ENCODE data around the gene ZNRF1. TPM values are rescaled to one million over a fixed set of nuclear protein-coding genes. Genes with fewer than 3 reads are reported as not detected.

ZNRF1 gene
- total RNA-seq, 1 experiment from 2014 or later, result 48.2 TPM

GRCh38 chr16:75019007-75019406 is 20.2 kb downstream of the ZNRF1 start:
- TF ChIP-seq ZBTB33 (IDR thresholded peaks at IDR 0.05; ENCODE audit: extremely low read depth, insufficient replicate concordance, low read length) (no peak), JUND (IDR thresholded peaks at IDR 0.05) (0 out of 2 replicates have a peak, but pooled peaks have one; percentile 6)
- no peaks in the 10 kb centered on the region for H3K9me2 ChIP-seq (ENCODE audit: insufficient read depth)
- no peaks in the 10 kb centered on the region for H4K20me1 ChIP-seq (ENCODE audit: insufficient read depth)
- DNase-seq (ENCODE audit: low read depth, low spot score) (no peak), ATAC-seq (peak; percentile 43)
- ChIA-PET RAD21 (ENCODE audit: low non-redundant PET in 1 of 2, low total read pairs in 2 of 2, uncharacterized antibody in 2 of 2, unreplicated experiment in 2 of 2) (no interaction called here), CTCF (no interaction called here), POLR2A (no interaction called here)
- peaks cover 6 to 16% of the 10 kb centered on the region in 2 experiments; a peak in 2 of 4 replicates for H3K9me3 ChIP-seq (ENCODE audit: control insufficient read depth in 1 of 2, insufficient read depth in 1 of 2, low read depth in 1 of 2, low read length in 2 of 2)
- H3K27ac ChIP-seq (ENCODE audit: low read depth, low read length), result peak overlapping the region; percentile 53; the same call in 1 of the 2 replicates
- no peak overlapping the region for H2AFZ ChIP-seq (ENCODE audit: low read depth, low read length, poor library complexity, severe bottlenecking)
- H3K4me2 ChIP-seq (ENCODE audit: low read length), result peak overlapping the region; percentile 46
- H3K27me3 ChIP-seq (ENCODE audit: insufficient read depth, low read length), result no peaks in the 10 kb centered on the region
- H3K9ac ChIP-seq (ENCODE audit: low read length), result no peak overlapping the region
- intact Hi-C loops (cut with micrococcal nuclease), result no loop called here
- H3K79me2 ChIP-seq (ENCODE audit: insufficient read depth, low read length), result peaks cover 89% of the 10 kb centered on the region
- H3K4me3 ChIP-seq (replicated peaks in 1 of 2; ENCODE audit: low read depth in 1 of 2, low read length in 2 of 2), result no peak overlapping the region; a peak in 1 of 4 replicates
- no TSS peak for BruUV-seq (replicated peaks)
- peaks cover 49 to 57% of the 10 kb centered on the region in 2 experiments for H3K4me1 ChIP-seq (ENCODE audit: control insufficient read depth in 1 of 2, insufficient read depth in 2 of 2, low read length in 2 of 2)
- no peaks in the 10 kb centered on the region; a peak in 1 of 4 replicates for H3K36me3 ChIP-seq (ENCODE audit: control insufficient read depth in 1 of 2, insufficient read depth in 2 of 2, low read length in 2 of 2)

GRCh38 chr16:75019586-75019985 is 20.8 kb downstream of the ZNRF1 start:
- ChIA-PET RAD21 (ENCODE audit: low non-redundant PET in 1 of 2, low total read pairs in 2 of 2, uncharacterized antibody in 2 of 2, unreplicated experiment in 2 of 2) (no interaction called here), CTCF (no interaction called here), POLR2A (no interaction called here)
- no peaks in the 10 kb centered on the region for H4K20me1 ChIP-seq (ENCODE audit: insufficient read depth)
- H3K79me2 ChIP-seq (ENCODE audit: insufficient read depth, low read length), result peaks cover 89% of the 10 kb centered on the region
- H2AFZ ChIP-seq (ENCODE audit: low read depth, low read length, poor library complexity, severe bottlenecking), result no peak overlapping the region
- no peak overlapping the region for H3K4me3 ChIP-seq (replicated peaks in 1 of 2; ENCODE audit: low read depth in 1 of 2, low read length in 2 of 2)
- no peaks in the 10 kb centered on the region for H3K9me2 ChIP-seq (ENCODE audit: insufficient read depth)
- intact Hi-C loops (cut with micrococcal nuclease), result no loop called here
- peaks cover 6 to 16% of the 10 kb centered on the region in 2 experiments; a peak in 2 of 4 replicates for H3K9me3 ChIP-seq (ENCODE audit: control insufficient read depth in 1 of 2, insufficient read depth in 1 of 2, low read depth in 1 of 2, low read length in 2 of 2)
- BruUV-seq (replicated peaks), result no TSS peak
- no peak for TF ChIP-seq CTCF (IDR thresholded peaks at IDR 0.05 in 2 of 3, conservative IDR thresholded peaks at IDR 0.05 in 1 of 3; ENCODE audit: borderline replicate concordance in 1 of 3, insufficient read depth in 1 of 3, low read depth in 2 of 3, low read length in 2 of 3)
- no peak for TF ChIP-seq ZBTB33 (IDR thresholded peaks at IDR 0.05; ENCODE audit: extremely low read depth, insufficient replicate concordance, low read length)
- TF ChIP-seq MAX (IDR thresholded peaks at IDR 0.05), result no peak
- ATAC-seq (no peak), DNase-seq (ENCODE audit: low read depth, low spot score) (no peak)
- H3K27ac ChIP-seq (ENCODE audit: low read depth, low read length), result peak overlapping the region; percentile 53; the same call in 1 of the 2 replicates
- H3K4me2 ChIP-seq (ENCODE audit: low read length), result 0 out of 2 replicates have a peak overlapping the region, but pooled peaks have one; percentile 46
- no peak overlapping the region for H3K9ac ChIP-seq (ENCODE audit: low read length)
- peaks cover 43 to 55% of the 10 kb centered on the region in 2 experiments for H3K4me1 ChIP-seq (ENCODE audit: control insufficient read depth in 1 of 2, insufficient read depth in 2 of 2, low read length in 2 of 2)
- H3K36me3 ChIP-seq (ENCODE audit: control insufficient read depth in 1 of 2, insufficient read depth in 2 of 2, low read length in 2 of 2), result no peaks in the 10 kb centered on the region; a peak in 1 of 4 replicates
- H3K27me3 ChIP-seq (ENCODE audit: insufficient read depth, low read length), result no peaks in the 10 kb centered on the region
